GM19025 (cell line): ENCODE results near the gene ADCY3.

ENCODE experiments used
- ATAC-seq: cut with Tn5 transposase; IDR thresholded peaks from one replicate; pipeline ENCODE4 v1.9.1; 2021; ENCODE audit warnings: mild to moderate bottlenecking, low read depth, moderate library complexity; ENCODE audit not compliant: unreplicated experiment

Gene ADCY3

GRCh38 chr2:24878341-24878740, 41.7 kb downstream of the ADCY3 start:
- no peak for ATAC-seq

GRCh38 chr2:24877646-24878045, 42.4 kb downstream of the ADCY3 start:
- ATAC-seq, result no peak

GRCh38 chr2:24877067-24877466, 43.0 kb downstream of the ADCY3 start:
- no peak for ATAC-seq

- ATAC-seq, result no peak
Measured at GRCh38 chr2:24875901-24876300, 44.1 kb downstream of the ADCY3 start.

GRCh38 chr2:24875272-24875671, 44.8 kb downstream of the ADCY3 start:
- no peak for ATAC-seq

- no peak for ATAC-seq
Measured at GRCh38 chr2:24874035-24874434, 46.0 kb downstream of the ADCY3 start.

- no peak for ATAC-seq
Measured at GRCh38 chr2:24873619-24874018, 46.4 kb downstream of the ADCY3 start.

GRCh38 chr2:24872344-24873115, 47.5 kb downstream of the ADCY3 start:
- ATAC-seq, result no peak

- no peak for ATAC-seq
Measured at GRCh38 chr2:24871852-24872333, 48.1 kb downstream of the ADCY3 start.

GRCh38 chr2:24870891-24871705, 48.9 kb downstream of the ADCY3 start:
- no peak for ATAC-seq

GRCh38 chr2:24870440-24870839, 49.6 kb downstream of the ADCY3 start:
- ATAC-seq, result no peak

- ATAC-seq, result no peak
Measured at GRCh38 chr2:24866946-24867345, 53.1 kb downstream of the ADCY3 start.

GRCh38 chr2:24863641-24864040, 56.4 kb downstream of the ADCY3 start:
- ATAC-seq, result no peak

GRCh38 chr2:24861500-24861899, 58.5 kb downstream of the ADCY3 start:
- no peak for ATAC-seq

GRCh38 chr2:24860631-24861030, 59.4 kb downstream of the ADCY3 start:
- ATAC-seq, result no peak

GRCh38 chr2:24859968-24860600, 60.0 kb downstream of the ADCY3 start:
- no peak for ATAC-seq

- ATAC-seq, result no peak
Measured at GRCh38 chr2:24858996-24859395, 61.0 kb downstream of the ADCY3 start.

- ATAC-seq, result no peak
Measured at GRCh38 chr2:24857746-24858145, 62.3 kb downstream of the ADCY3 start.

GRCh38 chr2:24856791-24857211, 63.2 kb downstream of the ADCY3 start:
- ATAC-seq, result no peak

- no peak for ATAC-seq
Measured at GRCh38 chr2:24855726-24856125, 64.3 kb downstream of the ADCY3 start.

GRCh38 chr2:24855022-24855622, 64.9 kb downstream of the ADCY3 start:
- no peak for ATAC-seq
